Bronchial epithelial cell (primary cell): ENCODE data around the gene OXER1. TPM values are rescaled to one million over a fixed set of nuclear protein-coding genes. Genes with fewer than 3 reads are reported as not detected.

Experiments used
- DNase-seq: peaks from one replicate; pipeline ENCODE4 v3.0.0-alpha.2; 2010; ENCODE audit warnings: low read depth
- FAIRE-seq: peaks from 2 replicates; lab custom pipeline; 2011; peaks lifted over from hg19 to GRCh38; lab: Jason Lieb, UNC
- H3K27me3 ChIP-seq: 2 replicates; pipeline ENCODE4 v1.5.1; 2011; ENCODE audit warnings: low read length; ENCODE audit not compliant: control insufficient read depth, insufficient read depth
- H3K36me3 ChIP-seq: 2 replicates; pipeline ENCODE4 v1.5.1; 2011; ENCODE audit warnings: low read length; ENCODE audit not compliant: control insufficient read depth, insufficient read depth
- H3K4me3 ChIP-seq: 2 replicates; pipeline ENCODE4 v1.5.1; 2011; ENCODE audit warnings: mild to moderate bottlenecking, low read depth, low read length, control low read depth
- total RNA-seq: library from RNA; depleted of rRNA; stranded (reverse); fragments of >200 nt; gene quantifications from 2 replicates; pipeline ENCODE4 v1.2.1, GENCODE V29; 2014
- TF ChIP-seq, protein P1 (sequence below): IDR thresholded peaks from 2 replicates; pipeline ENCODE4 v1.5.1; 2011; ENCODE audit warnings: mild to moderate bottlenecking, moderate library complexity, low read length, control low read depth, inconsistent platforms; ENCODE audit not compliant: insufficient read depth, severe bottlenecking

Gene OXER1
- total RNA-seq, 1 donor from 2014 or later: not detected

DNA sequence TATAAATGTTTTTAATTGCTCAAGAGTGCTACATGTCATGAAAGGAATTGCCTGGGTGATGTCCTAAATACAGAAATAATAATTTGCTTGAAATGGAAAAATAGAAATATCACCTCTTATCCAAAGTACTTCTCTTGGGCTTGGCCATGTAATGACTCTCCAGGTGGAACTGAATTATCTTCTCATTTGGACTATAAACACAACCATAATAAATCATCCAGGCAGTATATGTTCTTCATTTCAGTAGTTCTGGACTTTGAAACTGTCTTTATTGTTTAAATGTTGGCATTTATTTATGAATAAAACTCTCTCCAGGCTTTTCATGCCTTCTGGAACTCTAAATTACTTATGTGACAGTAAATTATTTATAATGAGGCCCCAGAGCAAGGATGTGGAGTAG, 40.5 kb downstream of the OXER1 start:
- TF ChIP-seq, protein P1, sequence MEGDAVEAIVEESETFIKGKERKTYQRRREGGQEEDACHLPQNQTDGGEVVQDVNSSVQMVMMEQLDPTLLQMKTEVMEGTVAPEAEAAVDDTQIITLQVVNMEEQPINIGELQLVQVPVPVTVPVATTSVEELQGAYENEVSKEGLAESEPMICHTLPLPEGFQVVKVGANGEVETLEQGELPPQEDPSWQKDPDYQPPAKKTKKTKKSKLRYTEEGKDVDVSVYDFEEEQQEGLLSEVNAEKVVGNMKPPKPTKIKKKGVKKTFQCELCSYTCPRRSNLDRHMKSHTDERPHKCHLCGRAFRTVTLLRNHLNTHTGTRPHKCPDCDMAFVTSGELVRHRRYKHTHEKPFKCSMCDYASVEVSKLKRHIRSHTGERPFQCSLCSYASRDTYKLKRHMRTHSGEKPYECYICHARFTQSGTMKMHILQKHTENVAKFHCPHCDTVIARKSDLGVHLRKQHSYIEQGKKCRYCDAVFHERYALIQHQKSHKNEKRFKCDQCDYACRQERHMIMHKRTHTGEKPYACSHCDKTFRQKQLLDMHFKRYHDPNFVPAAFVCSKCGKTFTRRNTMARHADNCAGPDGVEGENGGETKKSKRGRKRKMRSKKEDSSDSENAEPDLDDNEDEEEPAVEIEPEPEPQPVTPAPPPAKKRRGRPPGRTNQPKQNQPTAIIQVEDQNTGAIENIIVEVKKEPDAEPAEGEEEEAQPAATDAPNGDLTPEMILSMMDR: no peak
- FAIRE-seq (no peak), DNase-seq (no peak)
- H3K4me3 ChIP-seq: no peak overlapping the region
- H3K36me3 ChIP-seq: no peaks in the 10 kb centered on the region
- no peaks in the 10 kb centered on the region for H3K27me3 ChIP-seq

DNA sequence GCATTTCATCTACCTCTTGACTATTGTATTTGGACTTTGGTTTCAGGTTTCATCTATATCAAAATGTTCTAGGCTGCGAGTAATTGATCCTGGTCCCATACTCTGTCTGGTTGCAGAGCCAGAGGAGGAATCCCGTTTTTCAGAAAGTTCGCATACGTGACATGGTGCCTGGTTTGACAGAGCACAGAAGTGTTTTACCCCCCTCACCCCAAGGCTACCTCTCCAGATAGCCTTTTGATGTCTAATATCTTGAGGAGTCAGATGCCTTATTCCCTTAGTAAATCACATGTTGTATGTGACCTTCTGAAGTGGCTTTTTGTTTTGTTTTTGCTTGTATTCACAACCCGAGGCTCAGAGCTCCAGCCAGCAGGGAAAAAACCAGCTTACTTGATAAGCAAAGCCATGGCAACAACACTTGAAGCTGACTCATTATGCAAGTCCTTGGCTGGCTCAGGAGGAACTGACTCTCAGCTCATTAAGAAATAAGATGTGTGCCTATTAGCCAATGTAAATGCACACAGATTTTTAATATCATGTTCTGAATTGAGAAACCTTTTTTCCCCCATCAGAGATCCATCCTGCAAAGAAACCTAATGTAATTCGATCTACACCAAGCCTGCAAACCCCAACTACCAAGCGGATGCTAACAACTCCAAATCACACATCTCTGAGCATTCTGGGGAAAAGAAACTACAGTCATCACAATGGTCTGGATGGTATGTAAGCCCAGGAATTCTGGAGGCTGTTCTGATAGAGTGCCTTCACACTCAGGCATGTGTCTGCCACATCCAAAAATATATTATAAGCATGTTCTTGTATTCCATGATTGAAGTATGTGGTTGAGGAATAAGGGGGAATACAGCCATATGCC, 41.4 kb downstream of the OXER1 start:
- TF ChIP-seq, protein P1: no peak
- peak; percentile 87 for DNase-seq
- no peak for FAIRE-seq
- Histone ChIP-seq H3K4me3 (no peak overlapping the region), H3K27me3 (no peaks in the 10 kb centered on the region), H3K36me3 (no peaks in the 10 kb centered on the region)

DNA sequence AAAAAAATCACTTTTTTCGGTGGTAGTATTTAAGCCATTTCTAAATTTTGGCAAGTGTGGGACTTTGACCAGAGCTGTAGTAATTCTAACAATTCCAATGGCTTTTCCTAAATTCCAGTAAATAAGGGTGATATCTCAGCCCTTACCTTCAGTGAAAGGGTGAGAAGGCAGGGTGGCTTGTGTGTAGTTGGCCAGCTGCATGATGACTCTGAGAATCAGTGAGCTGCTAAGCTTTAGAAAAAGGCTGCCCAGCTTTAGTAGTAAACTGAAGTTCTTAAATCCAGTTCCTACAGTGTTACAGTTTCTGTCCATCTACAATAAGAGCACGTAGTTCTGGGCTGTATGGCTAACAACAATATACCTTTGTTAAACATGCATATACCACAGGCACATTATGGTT, 42.0 kb downstream of the OXER1 start:
- DNase-seq (peak; percentile 5), FAIRE-seq (no peak)
- H3K27me3 ChIP-seq: no peaks in the 10 kb centered on the region
- H3K36me3 ChIP-seq: no peaks in the 10 kb centered on the region
- no peak overlapping the region for H3K4me3 ChIP-seq
- TF ChIP-seq, protein P1: no peak

DNA sequence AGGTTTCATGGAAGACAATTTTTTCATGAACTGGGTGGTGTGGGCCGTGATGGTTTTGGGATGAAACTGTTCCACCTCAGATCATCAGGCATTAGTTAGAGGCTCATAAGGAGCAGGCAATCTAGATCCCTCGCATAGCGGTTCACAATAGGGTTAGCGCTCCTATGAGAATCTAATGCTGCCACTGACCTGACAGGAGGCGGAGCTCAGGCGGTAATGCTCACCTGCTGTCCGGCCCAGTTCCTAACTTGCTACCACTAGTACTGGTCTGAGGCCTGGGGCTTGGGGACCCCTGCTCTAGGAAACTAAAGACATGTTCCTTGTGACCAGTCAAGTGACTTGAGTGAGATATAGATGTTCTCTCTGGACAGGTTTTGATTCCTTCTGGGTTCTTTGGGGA, 49.2 kb downstream of the OXER1 start:
- Histone ChIP-seq H3K36me3 (no peaks in the 10 kb centered on the region), H3K4me3 (no peak overlapping the region), H3K27me3 (no peaks in the 10 kb centered on the region)
- no peak for DNase-seq
- TF ChIP-seq, protein P1: no peak
- FAIRE-seq: peak; percentile 13

DNA sequence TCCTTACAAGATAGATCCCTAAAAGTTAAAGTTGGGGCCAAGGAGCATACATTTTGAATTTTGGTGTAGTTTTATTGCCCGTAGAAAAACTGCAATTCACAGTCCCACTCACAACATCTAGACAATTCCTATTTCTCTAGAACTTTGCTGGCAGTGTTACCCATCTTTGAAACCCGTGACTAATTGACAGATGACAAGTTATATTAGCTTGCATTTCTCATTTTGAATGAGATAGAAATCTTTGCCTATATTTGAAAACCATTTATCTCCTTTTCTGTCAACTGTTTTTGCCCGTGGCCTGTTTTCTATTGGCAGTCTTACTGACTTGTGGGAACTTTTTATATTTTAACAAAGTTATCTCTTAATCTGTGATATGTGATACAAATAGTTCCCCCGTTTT, 50.0 kb downstream of the OXER1 start:
- DNase-seq (no peak), FAIRE-seq (no peak)
- Histone ChIP-seq H3K4me3 (no peak overlapping the region), H3K27me3 (no peaks in the 10 kb centered on the region), H3K36me3 (no peaks in the 10 kb centered on the region)
- TF ChIP-seq, protein P1: no peak
